ENCODE measurements around the gene SMAD9. TPM values are rescaled to one million over a fixed set of nuclear protein-coding genes. Genes with fewer than 3 reads are reported as not detected.

Gene SMAD9
- total and polyA plus RNA-seq, 10 donors = 0.67 to 2.9 (median 1.4) TPM

DNA sequence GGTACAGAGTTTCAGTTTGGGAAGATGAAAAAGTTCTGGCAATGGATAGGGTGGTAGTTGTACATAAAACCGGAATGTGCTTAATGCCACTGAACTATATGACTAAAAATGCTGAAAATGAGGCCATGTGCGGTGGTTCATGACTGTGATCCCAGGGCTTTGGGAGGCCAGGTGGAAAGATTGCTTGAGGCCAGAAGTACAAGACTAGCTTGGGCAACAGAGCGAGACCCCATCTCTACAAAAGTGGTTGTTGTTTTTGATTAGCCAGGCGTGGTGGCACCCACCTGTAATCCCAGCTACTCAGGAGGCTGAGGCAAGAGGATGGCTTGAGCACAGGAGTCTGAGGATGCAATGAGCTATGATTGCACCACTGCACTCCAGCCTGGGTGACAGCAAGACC is 12.8 kb downstream of the SMAD9 start:
- Histone ChIP-seq H3K27ac (no peak overlapping the region), H3K9me3 (no peaks in the 10 kb centered on the region), H3K4me1 (no peaks in the 10 kb centered on the region), H3K4me3 (no peak overlapping the region), H3K36me3 (no peaks in the 10 kb centered on the region), H3K27me3 (replicated peaks in 1 of 7) (no peaks in the 10 kb centered on the region)
- no peak for TF ChIP-seq POLR2A (IDR thresholded peaks at IDR 0.05)
- TF ChIP-seq, protein P1, sequence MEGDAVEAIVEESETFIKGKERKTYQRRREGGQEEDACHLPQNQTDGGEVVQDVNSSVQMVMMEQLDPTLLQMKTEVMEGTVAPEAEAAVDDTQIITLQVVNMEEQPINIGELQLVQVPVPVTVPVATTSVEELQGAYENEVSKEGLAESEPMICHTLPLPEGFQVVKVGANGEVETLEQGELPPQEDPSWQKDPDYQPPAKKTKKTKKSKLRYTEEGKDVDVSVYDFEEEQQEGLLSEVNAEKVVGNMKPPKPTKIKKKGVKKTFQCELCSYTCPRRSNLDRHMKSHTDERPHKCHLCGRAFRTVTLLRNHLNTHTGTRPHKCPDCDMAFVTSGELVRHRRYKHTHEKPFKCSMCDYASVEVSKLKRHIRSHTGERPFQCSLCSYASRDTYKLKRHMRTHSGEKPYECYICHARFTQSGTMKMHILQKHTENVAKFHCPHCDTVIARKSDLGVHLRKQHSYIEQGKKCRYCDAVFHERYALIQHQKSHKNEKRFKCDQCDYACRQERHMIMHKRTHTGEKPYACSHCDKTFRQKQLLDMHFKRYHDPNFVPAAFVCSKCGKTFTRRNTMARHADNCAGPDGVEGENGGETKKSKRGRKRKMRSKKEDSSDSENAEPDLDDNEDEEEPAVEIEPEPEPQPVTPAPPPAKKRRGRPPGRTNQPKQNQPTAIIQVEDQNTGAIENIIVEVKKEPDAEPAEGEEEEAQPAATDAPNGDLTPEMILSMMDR (IDR thresholded peaks at IDR 0.05 in 8 of 11, conservative IDR thresholded peaks at IDR 0.05 in 3 of 11) = no peak
- TF ChIP-seq POLR2AphosphoS5 (IDR thresholded peaks at IDR 0.05) = no peak
- DNase-seq = no peak
- intact Hi-C loops (cut with DNase I; ENCODE audit: low total_unique reads) = no loop called here
- WGBS, 5 donors = 83 to 91% (median 91%) methylated on average over 4 of the region's 4 CpGs

GRCh38 chr13:36905944-36906343 is 14.1 kb downstream of the SMAD9 start:
- Histone ChIP-seq H3K27me3 (replicated peaks in 1 of 7) (no peaks in the 10 kb centered on the region), H3K4me3 (no peak overlapping the region), H3K27ac (no peak overlapping the region), H3K4me1 (no peaks in the 10 kb centered on the region), H3K9me3 (no peaks in the 10 kb centered on the region), H3K36me3 (no peaks in the 10 kb centered on the region)
- no peak for TF ChIP-seq POLR2AphosphoS5 (IDR thresholded peaks at IDR 0.05)
- no peak for TF ChIP-seq POLR2A (IDR thresholded peaks at IDR 0.05)
- TF ChIP-seq, protein P1 (IDR thresholded peaks at IDR 0.05 in 8 of 11, conservative IDR thresholded peaks at IDR 0.05 in 3 of 11) = no peak
- DNase-seq = no peak
- WGBS, 5 donors = 90 to 94% (median 93%) methylated on average over 5 of the region's 5 CpGs
- intact Hi-C loops (cut with DNase I; ENCODE audit: low total_unique reads) = no loop called here

DNA sequence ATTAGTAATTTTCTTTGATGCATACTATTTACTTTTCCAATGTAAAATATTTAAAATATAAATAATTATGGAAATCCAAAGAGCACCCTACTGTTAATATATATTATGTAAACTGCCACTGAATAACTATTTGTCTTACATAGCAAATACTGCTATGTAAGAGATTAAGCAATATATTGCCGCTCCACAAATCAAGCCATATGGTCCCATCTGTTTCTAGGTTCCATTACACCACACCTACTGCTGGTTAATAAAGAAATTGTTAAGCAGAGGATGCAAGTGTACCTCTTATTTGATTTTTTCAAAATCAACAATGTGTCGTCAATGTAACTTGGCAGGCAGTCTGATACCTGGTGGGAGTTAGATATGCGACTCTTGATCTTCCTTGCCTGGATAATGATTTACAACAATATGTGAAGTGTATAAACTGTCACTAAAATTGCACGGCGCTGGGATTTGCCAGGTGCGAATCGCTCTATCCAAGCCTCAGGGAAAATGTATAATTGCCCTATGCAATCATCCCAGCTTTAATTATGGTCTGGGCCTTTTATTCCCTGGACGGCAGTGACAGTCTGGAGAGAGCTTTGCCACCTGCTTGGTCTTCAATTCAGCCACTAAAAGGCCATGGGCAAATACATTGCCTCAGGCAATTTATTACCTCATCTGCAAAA is 16.0 kb downstream of the SMAD9 start:
- no peak overlapping the region for H3K4me3 ChIP-seq
- no peak overlapping the region for H3K27ac ChIP-seq
- H3K4me1 ChIP-seq = no peaks in the 10 kb centered on the region
- H3K9me3 ChIP-seq = peaks cover 0 to 9% (median 0%) of the 10 kb centered on the region in 8 donors
- no peaks in the 10 kb centered on the region for H3K36me3 ChIP-seq
- H3K27me3 ChIP-seq (replicated peaks in 1 of 7) = no peaks in the 10 kb centered on the region
- no peak for TF ChIP-seq POLR2AphosphoS5 (IDR thresholded peaks at IDR 0.05)
- TF ChIP-seq, protein P1 (IDR thresholded peaks at IDR 0.05 in 8 of 11, conservative IDR thresholded peaks at IDR 0.05 in 3 of 11) = no peak
- TF ChIP-seq POLR2A (IDR thresholded peaks at IDR 0.05) = no peak
- no peak for DNase-seq
- intact Hi-C loops (cut with DNase I; ENCODE audit: low total_unique reads) = no loop called here
- WGBS, 5 donors = 92 to 97% (median 94%) methylated on average over 8 of the region's 8 CpGs

DNA sequence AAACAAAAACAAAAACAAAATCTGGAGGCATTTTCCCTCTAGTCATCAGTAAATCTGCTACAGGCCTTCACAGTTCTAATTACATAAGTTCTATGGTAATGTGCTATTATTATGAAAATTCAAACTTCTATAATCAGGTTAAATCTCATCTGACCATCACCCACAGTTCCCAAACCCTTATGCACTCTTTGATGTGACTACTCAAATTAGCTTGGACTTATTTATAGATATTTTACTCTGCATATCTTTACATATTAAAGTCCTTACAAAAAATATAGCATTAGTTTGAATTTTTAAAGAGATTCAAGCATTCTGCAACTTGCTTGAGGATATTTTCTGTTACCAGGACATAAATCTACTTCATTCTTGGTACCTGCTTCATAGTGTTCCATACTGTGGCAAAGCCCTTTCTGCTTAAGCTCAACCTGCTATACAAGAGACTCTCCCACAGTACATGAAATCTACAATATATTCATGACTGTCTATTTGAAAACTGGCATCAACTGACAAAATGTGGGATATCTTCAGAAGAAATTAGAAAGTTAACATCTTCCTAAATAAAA is 22.9 kb downstream of the SMAD9 start:
- Histone ChIP-seq H3K4me1 (no peaks in the 10 kb centered on the region), H3K27me3 (replicated peaks in 1 of 7) (no peaks in the 10 kb centered on the region), H3K9me3 (peaks cover 0 to 11% (median 0%) of the 10 kb centered on the region in 8 donors), H3K27ac (no peak overlapping the region), H3K36me3 (no peaks in the 10 kb centered on the region), H3K4me3 (no peak overlapping the region)
- DNase-seq = no peak
- no peak for TF ChIP-seq POLR2AphosphoS5 (IDR thresholded peaks at IDR 0.05)
- TF ChIP-seq, protein P1 (IDR thresholded peaks at IDR 0.05 in 8 of 11, conservative IDR thresholded peaks at IDR 0.05 in 3 of 11) = no peak
- no peak for TF ChIP-seq POLR2A (IDR thresholded peaks at IDR 0.05)
- intact Hi-C loops (cut with DNase I; ENCODE audit: low total_unique reads) = no loop called here
